Common myeloid progenitor, CD34-positive (primary cell): ENCODE data around the gene TRAK2.

ENCODE experiments used
- CTCF ChIA-PET: fragments of 350-600 bp; sonication (Branson Sonifier 250); formaldehyde crosslinking; loops from one replicate; lab custom pipeline; 2021; ENCODE audit warnings: antibody characterized with exemption; lab: Charles Lee
- POLR2A ChIA-PET: fragments of 350-600 bp; sonication (Branson Sonifier 250); formaldehyde crosslinking; loops from one replicate; lab custom pipeline; 2021; ENCODE audit warnings: antibody characterized with exemption; lab: Charles Lee
- DNase-seq, 3 donors: peaks; one replicate each; pipeline versions ENCODE4 v3.0.0 to v3.0.0-alpha.2; 2013
- H3K27ac ChIP-seq, 2 experiments: 1 replicate in 1 of 2; 2 replicates in 1 of 2; pipeline ENCODE4 v1.7.0; 2013; ENCODE audit warnings: inconsistent platforms in 2 of 2, low read length in 2 of 2, mild to moderate bottlenecking in 2 of 2, low read depth in 1 of 2, moderate library complexity in 1 of 2; ENCODE audit not compliant: severe bottlenecking in 2 of 2, insufficient read depth in 1 of 2, poor library complexity in 1 of 2
- H3K27me3 ChIP-seq, 5 experiments: replicated peaks in 2 of 5; 1 replicate in 3 of 5; 2 replicates in 2 of 5; pipeline versions ENCODE4 v1.6.1 to v1.7.0; 2013; ENCODE audit warnings: low read length in 4 of 5, mild to moderate bottlenecking in 2 of 5, moderate library complexity in 2 of 5, inconsistent platforms in 1 of 5; ENCODE audit not compliant: insufficient read depth in 5 of 5, control insufficient read depth in 4 of 5
- H3K36me3 ChIP-seq, 4 experiments: 1 replicate in 2 of 4; 2 replicates in 2 of 4; pipeline versions ENCODE4 v1.6.1 to v1.7.0; 2013; ENCODE audit warnings: low read length in 3 of 4, control low read depth in 1 of 4, mild to moderate bottlenecking in 1 of 4; ENCODE audit not compliant: control insufficient read depth in 4 of 4, insufficient read depth in 4 of 4
- H3K4me1 ChIP-seq, 4 experiments: 1 replicate in 3 of 4; 2 replicates in 1 of 4; pipeline versions ENCODE4 v1.6.1 to v1.7.1; 2013; ENCODE audit warnings: low read length in 3 of 4, mild to moderate bottlenecking in 3 of 4, control low read depth in 1 of 4, inconsistent platforms in 1 of 4, moderate library complexity in 1 of 4; ENCODE audit not compliant: control insufficient read depth in 4 of 4, insufficient read depth in 4 of 4; ENCODE audit errors: control extremely low read depth in 1 of 4
- H3K4me3 ChIP-seq, 7 experiments: 1 replicate in 4 of 7; 2 replicates in 3 of 7; pipeline versions ENCODE4 v1.5.1 to v1.7.0; 2013; ENCODE audit warnings: mild to moderate bottlenecking in 7 of 7, low read length in 6 of 7, moderate library complexity in 6 of 7, inconsistent platforms in 2 of 7, low read depth in 2 of 7, control low read depth in 1 of 7; ENCODE audit not compliant: insufficient read depth in 4 of 7, control insufficient read depth in 1 of 7; ENCODE audit errors: extremely low read depth in 1 of 7
- H3K9me3 ChIP-seq, 5 experiments: 1 replicate in 4 of 5; 2 replicates in 1 of 5; pipeline versions ENCODE4 v1.6.1 to v1.7.1; 2013; ENCODE audit warnings: low read length in 4 of 5, mild to moderate bottlenecking in 2 of 5, inconsistent platforms in 1 of 5, low read depth in 1 of 5, moderate library complexity in 1 of 5; ENCODE audit not compliant: control insufficient read depth in 4 of 5, insufficient read depth in 2 of 5; ENCODE audit errors: control extremely low read depth in 1 of 5
- WGBS: methylation state at CpG from one replicate; pipeline ENCODE4 v1.1.5; 2013; ENCODE audit not compliant: insufficient coverage; 5-methylcytosine and 5-hydroxymethylcytosine counted together

TRAK2 gene

GRCh38 chr2:201407265-201407664, 44.0 kb downstream of the TRAK2 start:
- ChIA-PET POLR2A (no interaction called here), CTCF (no interaction called here)
- Histone ChIP-seq H3K36me3 (peaks cover 0 to 3% (median 1%) of the 10 kb centered on the region in 4 experiments), H3K4me1 (peaks cover 0 to 47% (median 16%) of the 10 kb centered on the region in 4 experiments), H3K27ac (no peak overlapping the region), H3K4me3 (peak overlapping the region in 1 of 7 experiments; percentile 13), H3K27me3 (no peaks in the 10 kb centered on the region), H3K9me3 (no peaks in the 10 kb centered on the region)
- DNase-seq: no peak
- no CpG with 5 or more reads among the region's 2 CpGs for WGBS

DNA sequence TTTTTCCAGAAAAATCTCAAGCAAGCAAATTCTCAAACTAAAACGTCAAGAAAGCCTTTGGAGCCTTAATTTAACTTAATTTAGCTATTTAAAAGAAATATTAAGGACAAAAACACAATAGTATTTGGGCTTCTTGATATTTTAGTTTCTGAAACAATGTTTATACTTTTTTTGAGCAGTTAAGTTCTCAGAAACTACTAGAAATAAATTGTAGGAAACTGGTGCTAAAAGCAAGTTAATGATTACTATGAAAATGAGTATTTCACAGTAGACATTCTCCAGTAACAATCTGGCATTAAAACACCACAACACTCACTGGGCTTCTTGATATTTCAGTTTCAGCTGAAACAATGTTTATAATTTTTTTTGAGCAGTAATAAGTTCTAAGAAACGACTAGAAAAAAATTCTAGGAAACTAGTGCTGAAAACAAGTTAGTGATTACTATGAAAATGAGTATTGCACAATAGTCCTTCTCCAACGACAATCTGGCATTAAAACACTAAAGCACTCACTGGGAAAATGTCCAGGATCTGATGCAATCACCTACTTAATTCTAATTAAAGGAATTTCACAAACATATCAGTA, 45.1 kb downstream of the TRAK2 start:
- Histone ChIP-seq H3K4me3 (peak overlapping the region in 1 of 7 experiments; percentile 40), H3K36me3 (peaks cover 0 to 3% (median 1%) of the 10 kb centered on the region in 4 experiments), H3K4me1 (peaks cover 0 to 47% (median 16%) of the 10 kb centered on the region in 4 experiments), H3K27ac (peak overlapping the region in 1 of 2 experiments; percentile 77), H3K9me3 (no peaks in the 10 kb centered on the region), H3K27me3 (no peaks in the 10 kb centered on the region)
- 0% methylated on average over 1 of the region's 3 CpGs for WGBS
- ChIA-PET POLR2A (interaction anchor here (1.0 kb wide), 1 partner anchor 27 kb away, joined by 3 read pairs; no protein-coding TSS in a partner anchor), CTCF (interaction anchor here (0.6 kb wide), 2 partner anchors 16 to 73 kb away, joined by 3 to 4 read pairs; no protein-coding TSS in a partner anchor)
- no peak for DNase-seq

DNA sequence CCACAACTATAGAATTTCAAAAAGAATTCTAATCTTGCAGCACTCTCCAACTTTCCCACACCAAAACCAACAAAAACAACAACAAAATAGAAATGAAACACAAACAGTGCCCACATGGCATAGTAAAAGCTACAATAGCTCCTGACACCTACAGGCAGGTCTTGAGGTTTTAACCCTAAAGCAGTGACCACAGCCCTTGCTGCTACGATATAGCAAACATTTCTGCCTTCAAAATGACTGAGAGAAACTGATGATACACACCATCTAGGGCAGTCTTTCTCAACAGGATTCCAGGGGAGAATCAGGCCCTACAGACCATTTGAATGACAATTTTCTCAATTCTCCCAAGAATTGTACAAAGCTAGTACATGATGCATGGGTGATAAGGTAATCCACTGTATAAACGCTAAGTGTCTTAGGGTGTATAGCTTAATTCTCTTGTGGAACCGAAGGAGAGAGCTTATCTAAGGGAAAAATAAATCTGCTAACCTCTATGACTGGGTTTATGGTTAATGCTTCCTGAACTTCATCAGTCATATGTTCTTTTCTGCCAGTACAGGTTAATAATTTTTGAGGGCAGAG, 46.5 kb downstream of the TRAK2 start:
- Histone ChIP-seq H3K27me3 (no peaks in the 10 kb centered on the region), H3K4me3 (peak overlapping the region in 1 of 7 experiments; percentile 9), H3K36me3 (peaks cover 0 to 3% (median 1%) of the 10 kb centered on the region in 4 experiments), H3K27ac (peak overlapping the region in 1 of 2 experiments; percentile 26), H3K9me3 (no peaks in the 10 kb centered on the region), H3K4me1 (peaks cover 0 to 47% (median 16%) of the 10 kb centered on the region in 4 experiments)
- ChIA-PET POLR2A (no interaction called here), CTCF (interaction anchor here (0.7 to 1.4 kb wide), 3 partner anchors 10 to 48 kb away, joined by 3 to 7 read pairs (median 3); partner anchors contain the start of gene FLACC1)
- WGBS: 22% methylated on average over 2 of the region's 3 CpGs
- DNase-seq: peak in 2 of 3 donors; percentile 21 to 40

- ChIA-PET POLR2A (no interaction called here), CTCF (interaction anchor here (1.4 kb wide), 2 partner anchors 10 to 47 kb away, joined by 3 to 7 read pairs; partner anchors contain the start of gene FLACC1)
- Histone ChIP-seq H3K27me3 (no peaks in the 10 kb centered on the region), H3K4me1 (peaks cover 0 to 47% (median 16%) of the 10 kb centered on the region in 4 experiments), H3K36me3 (peaks cover 3 to 6% (median 4%) of the 10 kb centered on the region in 4 experiments), H3K9me3 (no peaks in the 10 kb centered on the region), H3K4me3 (no peak overlapping the region), H3K27ac (no peak overlapping the region)
- WGBS: 100% methylated on average over 2 of the region's 3 CpGs
- peak in 1 of 3 donors; percentile 15 for DNase-seq
Observed at GRCh38 chr2:201403880-201404279, 47.4 kb downstream of the TRAK2 start.

DNA sequence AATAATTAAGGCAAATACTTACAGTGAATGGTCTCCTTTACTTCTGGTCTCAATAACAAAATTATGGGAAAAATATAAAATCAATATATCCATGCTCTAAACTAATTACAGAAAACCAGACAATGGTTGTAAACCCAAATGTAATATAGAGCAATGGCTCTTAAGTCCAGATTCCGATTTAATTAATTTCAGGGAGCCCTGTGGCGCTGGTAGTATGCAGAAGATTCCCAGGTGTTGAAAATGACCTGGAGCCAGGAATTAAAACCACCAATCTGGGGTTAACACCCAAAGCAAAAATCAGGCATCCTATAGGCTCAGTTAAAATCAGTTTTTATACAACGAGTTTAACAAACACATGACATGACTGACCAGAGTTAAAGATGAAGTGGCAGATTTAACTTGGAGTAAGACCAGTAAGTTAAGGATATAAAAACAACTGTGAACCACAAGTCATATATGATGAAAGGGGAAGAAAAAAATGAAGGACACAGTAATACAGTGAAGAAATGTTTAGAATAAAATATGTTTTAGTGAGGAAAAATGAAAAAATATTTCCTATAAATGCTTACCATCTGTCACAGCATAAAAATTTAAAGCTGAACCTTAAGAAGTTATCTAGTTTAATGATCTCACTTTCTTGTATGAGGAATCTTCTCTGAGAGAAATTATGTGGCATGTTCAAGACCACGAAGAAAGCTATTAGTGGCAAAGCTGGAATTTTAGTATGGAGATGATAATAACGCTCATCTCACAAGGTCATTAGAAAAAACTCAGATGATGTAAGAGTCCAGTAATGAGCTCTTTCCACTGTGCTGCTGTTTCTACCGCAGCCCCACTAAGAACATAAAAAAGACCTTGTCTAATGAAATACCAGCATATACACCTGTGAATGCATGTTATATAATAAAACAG, 48.4 kb downstream of the TRAK2 start:
- no peak for DNase-seq
- peaks cover 0 to 47% (median 16%) of the 10 kb centered on the region in 4 experiments for H3K4me1 ChIP-seq
- ChIA-PET CTCF (interaction anchor here (1.8 kb wide), 1 partner anchor 11 kb away, joined by 7 read pairs; no protein-coding TSS in a partner anchor), POLR2A (no interaction called here)
- no peak overlapping the region for H3K27ac ChIP-seq
- H3K9me3 ChIP-seq: no peaks in the 10 kb centered on the region
- H3K27me3 ChIP-seq: no peaks in the 10 kb centered on the region
- H3K4me3 ChIP-seq: no peak overlapping the region
- H3K36me3 ChIP-seq: peaks cover 5 to 9% (median 7%) of the 10 kb centered on the region in 4 experiments
- 100% methylated on average over 2 of the region's 6 CpGs for WGBS

- H3K4me1 ChIP-seq: peaks cover 0 to 42% (median 13%) of the 10 kb centered on the region in 4 experiments
- ChIA-PET POLR2A (interaction anchor here (0.6 kb wide), 1 partner anchor 223 kb away, joined by 6 read pairs; no protein-coding TSS in a partner anchor), CTCF (interaction anchor here (1.8 kb wide), 1 partner anchor 12 kb away, joined by 7 read pairs; no protein-coding TSS in a partner anchor)
- H3K9me3 ChIP-seq: no peaks in the 10 kb centered on the region
- H3K27ac ChIP-seq: no peak overlapping the region
- peaks cover 5 to 20% (median 12%) of the 10 kb centered on the region in 4 experiments for H3K36me3 ChIP-seq
- H3K27me3 ChIP-seq: no peaks in the 10 kb centered on the region
- DNase-seq: no peak
- WGBS: no CpG with 5 or more reads among the region's 3 CpGs
- H3K4me3 ChIP-seq: no peak overlapping the region
Observed at GRCh38 chr2:201401815-201402214, 49.4 kb downstream of the TRAK2 start.
